SIG-M5 treated with dmso at 0.1 percent for 504 hours (cell line): Measurements from ENCODE around the gene CLPTM1L.
"Not testable (repeated sequence)": the region's sequence is repeated elsewhere in the genome, so short reads cannot be mapped to it uniquely, and the experiment has no call there.

Experiments used
- DNase-seq: peaks from one replicate; lab custom pipeline; 2025; ENCODE audit not compliant: unreplicated experiment; lab: John Stamatoyannopoulos, UW

The CLPTM1L gene

DNA sequence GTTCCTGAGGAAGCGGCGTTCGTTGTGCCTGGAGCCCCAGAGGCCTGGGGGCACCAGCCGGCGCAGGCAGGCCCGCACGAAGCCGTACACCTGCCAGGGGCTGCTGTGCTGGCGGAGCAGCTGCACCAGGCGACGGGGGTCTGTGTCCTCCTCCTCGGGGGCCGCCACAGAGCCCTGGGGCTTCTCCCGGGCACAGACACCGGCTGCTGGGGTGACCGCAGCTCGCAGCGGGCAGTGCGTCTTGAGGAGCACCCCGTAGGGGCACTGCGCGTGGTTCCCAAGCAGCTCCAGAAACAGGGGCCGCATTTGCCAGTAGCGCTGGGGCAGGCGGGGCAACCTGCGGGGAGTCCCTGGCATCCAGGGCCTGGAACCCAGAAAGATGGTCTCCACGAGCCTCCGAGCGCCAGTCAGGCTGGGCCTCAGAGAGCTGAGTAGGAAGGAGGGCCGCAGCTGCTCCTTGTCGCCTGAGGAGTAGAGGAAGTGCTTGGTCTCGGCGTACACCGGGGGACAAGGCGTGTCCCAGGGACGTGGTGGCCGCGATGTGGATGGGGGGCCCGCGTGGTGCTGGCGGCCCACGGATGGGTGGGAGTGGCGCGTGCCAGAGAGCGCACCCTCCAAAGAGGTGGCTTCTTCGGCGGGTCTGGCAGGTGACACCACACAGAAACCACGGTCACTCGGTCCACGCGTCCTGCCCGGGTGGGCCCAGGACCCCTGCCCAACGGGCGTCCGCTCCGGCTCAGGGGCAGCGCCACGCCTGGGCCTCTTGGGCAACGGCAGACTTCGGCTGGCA is 51.3 kb downstream of the CLPTM1L start:
- DNase-seq: no peak

DNA sequence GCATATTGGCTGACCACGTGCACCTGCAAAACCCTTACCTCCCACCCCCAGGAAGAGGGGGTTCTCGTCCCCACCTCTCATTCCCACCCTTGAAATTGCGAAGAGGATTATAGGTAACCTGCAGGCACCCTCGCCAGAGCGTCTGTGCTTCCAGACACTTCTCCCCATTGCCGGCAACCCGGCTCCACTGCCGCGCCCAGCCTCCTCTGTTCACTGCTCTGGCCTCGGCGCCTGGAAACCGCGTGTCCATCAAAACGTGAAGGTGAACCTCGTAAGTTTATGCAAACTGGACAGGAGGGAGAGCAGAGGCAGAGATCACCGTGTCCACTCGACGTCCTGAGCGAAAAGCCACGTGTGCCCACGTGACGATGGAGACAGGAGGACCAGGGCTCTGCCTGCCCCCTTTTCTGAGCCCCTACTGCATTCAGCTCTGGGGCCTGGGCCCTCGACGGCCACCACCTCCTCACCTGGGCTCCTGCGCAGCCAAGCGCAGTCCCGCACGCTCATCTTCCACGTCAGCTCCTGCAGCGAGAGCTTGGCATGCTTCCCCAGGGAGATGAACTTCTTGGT is 52.0 kb downstream of the CLPTM1L start:
- no peak for DNase-seq

- no peak for DNase-seq
These were observed 52.8 kb downstream of the CLPTM1L start for GRCh38 chr5:1292139-1292538.

GRCh38 chr5:1291611-1292080 is 53.3 kb downstream of the CLPTM1L start:
- DNase-seq: no peak

- DNase-seq: not testable (repeated sequence)
These were observed 53.9 kb downstream of the CLPTM1L start for GRCh38 chr5:1290956-1291355.

DNA sequence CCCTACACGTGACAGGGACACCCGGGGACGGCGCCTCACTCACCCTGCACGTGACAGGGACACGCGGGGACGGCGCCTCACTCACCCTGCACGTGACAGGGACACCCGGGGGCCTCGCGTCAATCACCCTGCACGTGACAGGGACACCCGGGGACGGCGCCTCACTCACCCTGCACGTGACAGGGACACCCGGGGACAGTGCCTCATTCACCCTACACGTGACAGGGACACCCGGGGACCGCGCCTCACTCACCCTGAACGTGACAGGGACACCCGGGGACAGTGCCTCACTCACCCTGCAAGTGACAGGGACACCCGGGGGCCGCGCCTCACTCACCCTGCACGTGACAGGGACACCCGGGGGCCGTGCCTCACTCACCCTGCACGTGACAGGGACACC is 55.3 kb downstream of the CLPTM1L start:
- not testable (repeated sequence) for DNase-seq

DNA sequence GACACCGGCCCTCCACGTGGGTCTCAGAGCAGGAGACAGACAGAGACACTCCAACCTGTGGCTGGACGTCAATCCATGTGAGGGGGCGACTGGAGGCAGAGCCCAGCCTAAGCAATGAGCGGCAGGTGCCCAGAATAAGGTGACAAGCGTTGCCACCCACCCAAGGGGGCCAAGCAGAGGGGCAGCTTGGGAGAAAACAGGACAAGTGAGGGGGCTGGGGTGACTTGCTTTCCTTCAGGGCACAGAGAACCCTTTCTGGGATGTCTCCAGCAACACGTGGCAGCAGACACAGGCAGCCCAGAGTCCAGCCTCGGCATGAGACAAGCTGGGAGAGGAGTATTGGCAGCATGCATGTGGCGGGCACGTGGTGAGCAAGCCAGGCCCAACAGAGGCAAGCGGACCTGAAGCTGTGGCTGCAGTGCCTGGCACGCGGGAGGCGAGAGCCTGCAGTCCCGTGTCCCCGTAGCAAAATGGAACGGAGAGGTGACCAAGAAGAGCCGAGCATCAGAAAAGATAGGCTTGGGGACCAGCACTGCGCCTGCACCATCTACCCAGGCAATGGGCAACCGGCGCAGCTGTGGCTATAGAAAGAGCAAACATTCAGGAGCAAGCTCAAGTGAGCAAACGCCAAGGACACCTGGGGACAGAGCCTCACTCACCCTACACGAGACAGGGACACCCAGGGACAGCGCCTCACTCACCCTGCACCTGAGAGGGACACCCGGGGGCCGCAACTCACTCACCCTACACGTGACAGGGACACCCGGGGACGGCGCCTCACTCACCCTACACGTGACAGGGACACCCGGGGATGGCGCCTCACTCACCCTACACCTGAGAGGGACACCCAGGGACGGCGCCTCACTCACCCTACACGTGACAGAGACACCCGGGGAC is 56.2 kb downstream of the CLPTM1L start:
- DNase-seq: no peak

- DNase-seq: no peak
These were observed 59.0 kb downstream of the CLPTM1L start for GRCh38 chr5:1285883-1286291.

DNA sequence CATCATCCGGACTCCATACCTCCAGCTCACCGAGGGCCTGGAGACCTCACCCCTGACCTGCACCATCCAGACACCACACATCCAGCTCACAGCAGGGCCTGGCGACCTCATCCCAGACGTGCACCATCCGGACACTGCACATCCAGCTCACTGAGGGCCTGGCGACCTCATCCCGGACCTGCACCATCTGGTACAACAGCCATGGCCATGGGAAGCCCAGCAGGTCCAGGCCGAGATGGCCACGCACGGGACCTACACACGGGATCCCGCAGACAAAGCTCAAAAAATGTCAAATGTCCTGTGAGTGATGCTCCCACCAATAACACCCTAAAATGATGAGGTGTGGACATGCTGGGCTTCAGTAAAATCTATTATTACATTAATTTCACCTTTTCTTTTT is 59.8 kb downstream of the CLPTM1L start:
- DNase-seq: no peak

DNA sequence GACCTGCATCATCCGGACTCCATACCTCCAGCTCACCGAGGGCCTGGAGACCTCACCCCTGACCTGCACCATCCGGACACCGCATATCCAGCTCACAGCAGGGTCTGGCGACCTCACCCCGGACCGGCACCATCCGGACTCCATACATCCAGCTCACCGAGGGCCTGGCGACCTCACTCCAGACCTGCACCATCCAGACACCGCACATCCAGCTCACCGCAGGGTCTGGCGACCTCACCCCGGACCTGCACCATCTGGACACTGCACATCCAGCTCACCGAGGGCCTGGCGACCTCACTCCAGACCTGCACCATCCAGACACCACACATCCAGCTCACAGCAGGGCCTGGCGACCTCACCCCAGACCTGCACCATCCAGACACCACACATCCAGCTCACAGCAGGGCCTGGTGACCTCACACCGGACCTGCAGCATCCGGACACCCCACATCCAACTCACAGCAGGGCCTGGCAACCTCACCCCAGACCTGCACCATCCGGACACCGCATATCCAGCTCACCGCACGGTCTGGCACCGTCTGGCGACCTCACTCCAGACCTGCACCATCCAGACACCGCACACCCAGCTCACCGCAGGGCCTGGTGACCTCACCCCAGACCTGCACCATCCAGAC is 60.4 kb downstream of the CLPTM1L start:
- not testable (repeated sequence) for DNase-seq

DNA sequence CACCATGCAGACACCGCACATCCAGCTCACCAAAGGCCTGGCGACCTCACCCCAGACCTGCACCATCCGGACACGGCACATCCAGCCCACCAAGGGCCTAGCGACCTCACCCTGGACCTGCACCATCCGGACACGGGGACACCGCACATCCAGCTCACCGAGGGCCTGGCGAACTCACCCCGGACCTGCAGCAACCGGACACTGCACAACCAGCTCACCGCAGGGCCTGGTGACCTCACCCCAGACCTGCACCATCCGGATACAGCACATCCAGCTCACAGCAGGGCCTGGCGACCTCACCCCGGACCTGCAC is 61.2 kb downstream of the CLPTM1L start:
- not testable (repeated sequence) for DNase-seq

DNA sequence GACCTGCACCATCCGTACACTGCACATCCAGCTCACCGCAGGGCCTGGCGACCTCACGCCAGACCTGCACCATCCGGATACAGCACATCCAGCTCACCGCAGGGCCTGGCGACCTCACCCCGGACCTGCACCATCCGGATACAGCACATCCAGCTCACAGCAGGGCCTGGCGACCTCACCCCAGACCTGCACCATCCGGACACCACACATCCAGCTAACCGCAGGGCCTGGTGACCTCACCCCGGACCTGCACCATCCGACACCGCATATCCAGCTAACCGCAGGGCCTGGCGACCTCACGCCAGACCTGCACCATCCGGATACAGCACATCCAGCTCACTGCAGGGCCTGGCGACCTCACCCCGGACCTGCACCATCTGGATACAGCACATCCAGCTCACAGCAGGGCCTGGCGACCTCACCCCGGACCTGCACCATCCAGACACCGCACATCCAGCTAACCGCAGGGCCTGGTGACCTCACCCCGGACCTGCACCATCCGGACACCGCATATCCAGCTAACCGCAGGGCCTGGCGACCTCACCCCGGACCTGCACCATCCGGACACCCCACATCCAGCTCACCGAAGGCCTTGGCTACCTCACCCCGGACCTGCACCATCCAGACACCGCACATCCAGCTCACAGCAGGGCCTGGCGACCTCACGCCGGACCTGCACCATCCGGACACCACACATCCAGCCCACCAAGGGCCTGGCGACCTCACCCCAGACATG is 61.7 kb downstream of the CLPTM1L start:
- DNase-seq: not testable (repeated sequence)

DNA sequence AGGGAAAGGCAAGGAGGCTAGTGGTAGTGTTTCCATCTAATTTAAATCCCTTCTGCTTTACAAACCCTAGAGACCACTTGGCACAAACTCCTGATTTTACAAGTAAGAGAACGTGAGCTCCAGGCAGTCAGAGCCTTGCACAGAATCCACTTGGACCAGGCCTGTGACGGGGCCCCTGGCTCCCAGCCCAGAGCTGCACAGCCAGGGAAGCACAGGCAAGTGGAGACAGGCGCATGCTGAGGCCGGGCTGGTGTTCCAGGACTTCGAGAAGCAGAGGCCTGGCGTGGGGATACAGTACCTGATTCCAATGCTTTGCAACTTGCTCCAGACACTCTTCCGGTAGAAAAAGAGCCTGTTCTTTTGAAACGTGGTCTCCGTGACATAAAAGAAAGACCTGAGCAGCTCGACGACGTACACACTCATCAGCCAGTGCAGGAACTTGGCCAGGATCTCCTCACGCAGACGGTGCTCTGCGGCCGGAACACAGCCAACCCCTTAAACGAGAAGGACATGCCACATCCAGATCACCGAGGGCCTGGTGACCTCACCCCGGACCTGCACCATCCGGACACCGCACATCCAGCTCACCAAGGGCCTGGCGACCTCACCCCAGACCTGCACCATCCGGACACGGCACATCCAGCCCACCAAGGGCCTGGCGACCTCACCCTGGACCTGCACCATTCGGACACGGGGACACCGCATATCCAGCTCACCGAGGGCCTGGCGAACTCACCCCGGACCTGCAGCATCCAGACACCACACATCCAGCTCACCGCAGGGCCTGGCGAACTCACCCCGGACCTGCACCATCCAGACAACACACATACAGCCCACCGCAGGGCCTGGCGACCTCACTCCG is 62.5 kb downstream of the CLPTM1L start:
- no peak for DNase-seq

DNA sequence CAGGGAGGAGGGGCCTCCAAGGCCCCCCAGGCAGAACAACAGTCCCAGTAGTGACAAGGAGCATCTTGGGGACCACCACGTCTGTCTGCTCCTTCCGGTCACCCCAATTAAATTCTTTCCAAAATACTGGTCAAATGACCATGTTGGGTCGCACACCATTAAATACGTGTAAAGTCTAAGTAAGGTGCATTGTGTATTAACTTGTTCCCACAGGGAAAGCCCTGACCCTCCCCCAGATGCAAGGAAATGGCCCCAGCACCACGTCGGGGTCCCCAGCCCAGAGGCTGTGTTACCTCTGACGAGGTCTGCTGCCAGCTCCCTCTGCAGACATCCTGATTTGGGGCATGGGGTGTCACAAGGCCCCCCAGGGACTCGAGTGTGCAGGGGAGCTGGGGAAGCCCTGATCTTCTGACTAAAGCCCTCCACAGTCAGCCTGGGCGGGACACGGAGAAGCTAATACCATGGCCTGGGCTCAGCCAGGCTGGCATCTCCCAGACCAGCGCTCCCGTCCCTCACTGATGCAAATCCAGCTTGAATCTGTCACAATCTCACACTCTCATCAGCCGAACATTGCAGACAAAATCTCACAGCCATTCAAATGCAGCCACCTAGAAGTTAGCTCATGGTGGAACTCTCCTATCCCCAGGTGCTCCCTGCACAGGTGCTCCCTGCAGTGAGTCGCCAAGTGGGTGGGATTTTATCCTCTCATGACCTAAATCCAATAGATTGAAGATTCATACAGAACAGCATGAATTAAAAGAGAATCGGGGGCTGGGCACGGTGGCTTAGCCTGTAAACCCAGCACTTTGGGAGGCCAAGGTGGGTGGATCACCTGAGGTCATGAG is 63.6 kb downstream of the CLPTM1L start:
- DNase-seq: no peak

GRCh38 chr5:1280177-1281037 is 64.5 kb downstream of the CLPTM1L start:
- DNase-seq: no peak

DNA sequence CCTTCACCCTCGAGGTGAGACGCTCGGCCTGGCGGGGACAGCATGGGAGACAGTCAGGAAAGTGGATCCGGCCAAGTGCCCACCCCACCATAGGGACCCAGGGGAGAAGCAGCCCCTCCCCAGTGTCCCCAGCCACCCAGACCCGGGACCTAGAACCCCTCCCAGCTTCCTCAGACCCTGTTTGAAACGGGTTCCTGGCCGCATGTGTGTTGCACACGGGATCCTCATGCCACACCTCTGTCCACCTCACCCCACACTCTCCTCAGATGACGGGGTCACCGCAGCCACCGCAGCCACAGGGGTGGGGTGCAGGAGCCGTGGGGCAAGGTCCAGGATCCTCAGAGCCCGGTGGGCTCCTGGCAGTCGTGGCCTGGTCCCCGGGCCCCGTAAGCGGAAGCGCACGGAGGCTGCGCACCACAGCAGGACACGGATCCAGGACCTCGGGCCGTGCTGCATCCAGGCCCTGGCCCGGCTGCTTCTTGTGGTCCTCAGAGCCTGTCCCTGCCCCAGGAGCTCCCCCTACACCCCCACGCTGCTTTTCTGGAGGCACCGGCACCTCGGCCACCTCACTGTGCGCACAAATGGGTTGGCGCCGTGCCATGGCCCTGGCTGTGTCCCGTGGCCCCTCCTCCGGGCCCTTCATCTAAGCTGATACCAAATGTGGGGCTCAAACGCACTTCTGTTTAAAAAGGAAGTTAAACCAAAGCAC is 65.3 kb downstream of the CLPTM1L start:
- no peak for DNase-seq
